GM21381 (cell line): Measurements from ENCODE around the gene MRPS26.
"Not testable (repeated sequence)": the region's sequence is repeated elsewhere in the genome, so short reads cannot be mapped to it uniquely, and the experiment has no call there.

ENCODE experiments used
- ATAC-seq: cut with Tn5 transposase; IDR thresholded peaks from one replicate; pipeline ENCODE4 v1.9.1; 2021; ENCODE audit warnings: mild to moderate bottlenecking, moderate library complexity; ENCODE audit not compliant: unreplicated experiment

MRPS26 gene

GRCh38 chr20:3072530-3073250 lies 26.8 kb downstream of the MRPS26 start:
- no peak for ATAC-seq

GRCh38 chr20:3073251-3073643 lies 27.4 kb downstream of the MRPS26 start:
- not testable (repeated sequence) for ATAC-seq

- no peak for ATAC-seq
Measured at GRCh38 chr20:3074812-3075211, 29.0 kb downstream of the MRPS26 start.

- ATAC-seq, result not testable (repeated sequence)
Measured at GRCh38 chr20:3075315-3075714, 29.5 kb downstream of the MRPS26 start.

GRCh38 chr20:3077618-3078134 lies 31.8 kb downstream of the MRPS26 start:
- no peak for ATAC-seq

GRCh38 chr20:3080939-3081388 lies 35.1 kb downstream of the MRPS26 start:
- no peak for ATAC-seq

GRCh38 chr20:3081641-3082040 lies 35.8 kb downstream of the MRPS26 start:
- ATAC-seq, result no peak

- no peak for ATAC-seq
Measured at GRCh38 chr20:3082306-3082951, 36.6 kb downstream of the MRPS26 start.

GRCh38 chr20:3082955-3083952 lies 37.4 kb downstream of the MRPS26 start:
- no peak for ATAC-seq

GRCh38 chr20:3084283-3084985 lies 38.6 kb downstream of the MRPS26 start, which contains the start of gene AVP:
AVP (minus strand) TSS chr20:3084724; CDS start chr20:3084674, 50 bp downstream.
- ATAC-seq, result no peak

- ATAC-seq, result no peak
Measured at GRCh38 chr20:3084986-3085360, 39.1 kb downstream of the MRPS26 start.

GRCh38 chr20:3085571-3086072 lies 39.8 kb downstream of the MRPS26 start:
- ATAC-seq, result no peak

GRCh38 chr20:3088031-3088430 lies 42.2 kb downstream of the MRPS26 start:
- ATAC-seq, result no peak

- no peak for ATAC-seq
Measured at GRCh38 chr20:3090565-3090964, 44.7 kb downstream of the MRPS26 start.

GRCh38 chr20:3092611-3093379 lies 46.9 kb downstream of the MRPS26 start:
- ATAC-seq, result no peak

GRCh38 chr20:3093861-3094361 lies 48.1 kb downstream of the MRPS26 start:
- no peak for ATAC-seq

GRCh38 chr20:3094848-3095629 lies 49.2 kb downstream of the MRPS26 start:
- no peak for ATAC-seq
